ENCODE data around the gene ANKIB1. TPM values are rescaled to one million over a fixed set of nuclear protein-coding genes. Genes with fewer than 3 reads are reported as not detected.

The ANKIB1 gene
- total RNA-seq, 1 donor from 2014 or later: 77.7 TPM

GRCh38 chr7:92368741-92369140 lies 123.0 kb downstream of the ANKIB1 start:
- DNase-seq: no peak
- Mint-ChIP-seq H3K9me3 (ENCODE audit: unreplicated experiment) (peaks cover 1% of the 10 kb centered on the region), H3K27ac (ENCODE audit: unreplicated experiment) (no peak overlapping the region), H3K4me3 (ENCODE audit: unreplicated experiment) (no peak overlapping the region), H3K4me1 (ENCODE audit: low read depth, unreplicated experiment) (no peaks in the 10 kb centered on the region), H3K36me3 (ENCODE audit: unreplicated experiment) (no peaks in the 10 kb centered on the region), H3K27me3 (ENCODE audit: unreplicated experiment) (no peaks in the 10 kb centered on the region)
- no peak for TF ChIP-seq CTCF (IDR thresholded peaks at IDR 0.05; ENCODE audit: partially characterized antibody, unreplicated experiment)

GRCh38 chr7:92375013-92375412 lies 129.2 kb downstream of the ANKIB1 start:
- no peak for DNase-seq
- no peaks in the 10 kb centered on the region for H3K27me3 Mint-ChIP-seq (ENCODE audit: unreplicated experiment)
- H3K9me3 Mint-ChIP-seq (ENCODE audit: unreplicated experiment): peaks cover 2% of the 10 kb centered on the region
- no peak overlapping the region for H3K27ac Mint-ChIP-seq (ENCODE audit: unreplicated experiment)
- TF ChIP-seq CTCF (IDR thresholded peaks at IDR 0.05; ENCODE audit: partially characterized antibody, unreplicated experiment): no peak
- H3K4me1 Mint-ChIP-seq (ENCODE audit: low read depth, unreplicated experiment): no peaks in the 10 kb centered on the region
- no peak overlapping the region for H3K4me3 Mint-ChIP-seq (ENCODE audit: unreplicated experiment)
- H3K36me3 Mint-ChIP-seq (ENCODE audit: unreplicated experiment): peaks cover 12% of the 10 kb centered on the region

- no peak for DNase-seq
- no peaks in the 10 kb centered on the region for H3K4me1 Mint-ChIP-seq (ENCODE audit: low read depth, unreplicated experiment)
- TF ChIP-seq CTCF (IDR thresholded peaks at IDR 0.05; ENCODE audit: partially characterized antibody, unreplicated experiment): no peak
- H3K36me3 Mint-ChIP-seq (ENCODE audit: unreplicated experiment): no peaks in the 10 kb centered on the region
- H3K9me3 Mint-ChIP-seq (ENCODE audit: unreplicated experiment): no peaks in the 10 kb centered on the region
- H3K27me3 Mint-ChIP-seq (ENCODE audit: unreplicated experiment): no peaks in the 10 kb centered on the region
- no peak overlapping the region for H3K4me3 Mint-ChIP-seq (ENCODE audit: unreplicated experiment)
- no peak overlapping the region for H3K27ac Mint-ChIP-seq (ENCODE audit: unreplicated experiment)
These were observed 145.3 kb downstream of the ANKIB1 start for GRCh38 chr7:92391071-92391470.

GRCh38 chr7:92397542-92397941 lies 151.8 kb downstream of the ANKIB1 start:
- Mint-ChIP-seq H3K4me3 (ENCODE audit: unreplicated experiment) (no peak overlapping the region), H3K4me1 (ENCODE audit: low read depth, unreplicated experiment) (no peaks in the 10 kb centered on the region), H3K27ac (ENCODE audit: unreplicated experiment) (no peak overlapping the region), H3K27me3 (ENCODE audit: unreplicated experiment) (no peaks in the 10 kb centered on the region), H3K36me3 (ENCODE audit: unreplicated experiment) (no peaks in the 10 kb centered on the region), H3K9me3 (ENCODE audit: unreplicated experiment) (no peaks in the 10 kb centered on the region)
- DNase-seq: no peak
- no peak for TF ChIP-seq CTCF (IDR thresholded peaks at IDR 0.05; ENCODE audit: partially characterized antibody, unreplicated experiment)

GRCh38 chr7:92400013-92400412 lies 154.2 kb downstream of the ANKIB1 start:
- Mint-ChIP-seq H3K27ac (ENCODE audit: unreplicated experiment) (no peak overlapping the region), H3K4me3 (ENCODE audit: unreplicated experiment) (no peak overlapping the region), H3K9me3 (ENCODE audit: unreplicated experiment) (no peaks in the 10 kb centered on the region), H3K36me3 (ENCODE audit: unreplicated experiment) (no peaks in the 10 kb centered on the region), H3K4me1 (ENCODE audit: low read depth, unreplicated experiment) (peaks cover 7% of the 10 kb centered on the region), H3K27me3 (ENCODE audit: unreplicated experiment) (no peaks in the 10 kb centered on the region)
- no peak for TF ChIP-seq CTCF (IDR thresholded peaks at IDR 0.05; ENCODE audit: partially characterized antibody, unreplicated experiment)
- DNase-seq: no peak
